Measurements from ENCODE around the gene ROBO2. TPM values are rescaled to one million over a fixed set of nuclear protein-coding genes. Genes with fewer than 3 reads are reported as not detected.
A peak's percentile ranks its signal among the peaks of the same experiment; 100 is the strongest.

ROBO2 gene, protein sequence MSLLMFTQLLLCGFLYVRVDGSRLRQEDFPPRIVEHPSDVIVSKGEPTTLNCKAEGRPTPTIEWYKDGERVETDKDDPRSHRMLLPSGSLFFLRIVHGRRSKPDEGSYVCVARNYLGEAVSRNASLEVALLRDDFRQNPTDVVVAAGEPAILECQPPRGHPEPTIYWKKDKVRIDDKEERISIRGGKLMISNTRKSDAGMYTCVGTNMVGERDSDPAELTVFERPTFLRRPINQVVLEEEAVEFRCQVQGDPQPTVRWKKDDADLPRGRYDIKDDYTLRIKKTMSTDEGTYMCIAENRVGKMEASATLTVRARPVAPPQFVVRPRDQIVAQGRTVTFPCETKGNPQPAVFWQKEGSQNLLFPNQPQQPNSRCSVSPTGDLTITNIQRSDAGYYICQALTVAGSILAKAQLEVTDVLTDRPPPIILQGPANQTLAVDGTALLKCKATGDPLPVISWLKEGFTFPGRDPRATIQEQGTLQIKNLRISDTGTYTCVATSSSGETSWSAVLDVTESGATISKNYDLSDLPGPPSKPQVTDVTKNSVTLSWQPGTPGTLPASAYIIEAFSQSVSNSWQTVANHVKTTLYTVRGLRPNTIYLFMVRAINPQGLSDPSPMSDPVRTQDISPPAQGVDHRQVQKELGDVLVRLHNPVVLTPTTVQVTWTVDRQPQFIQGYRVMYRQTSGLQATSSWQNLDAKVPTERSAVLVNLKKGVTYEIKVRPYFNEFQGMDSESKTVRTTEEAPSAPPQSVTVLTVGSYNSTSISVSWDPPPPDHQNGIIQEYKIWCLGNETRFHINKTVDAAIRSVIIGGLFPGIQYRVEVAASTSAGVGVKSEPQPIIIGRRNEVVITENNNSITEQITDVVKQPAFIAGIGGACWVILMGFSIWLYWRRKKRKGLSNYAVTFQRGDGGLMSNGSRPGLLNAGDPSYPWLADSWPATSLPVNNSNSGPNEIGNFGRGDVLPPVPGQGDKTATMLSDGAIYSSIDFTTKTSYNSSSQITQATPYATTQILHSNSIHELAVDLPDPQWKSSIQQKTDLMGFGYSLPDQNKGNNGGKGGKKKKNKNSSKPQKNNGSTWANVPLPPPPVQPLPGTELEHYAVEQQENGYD (N-terminal part only)
- 1 to 10 TPM; 4.7 to 8.4 (median 6.6) TPM for total RNA-seq

DNA sequence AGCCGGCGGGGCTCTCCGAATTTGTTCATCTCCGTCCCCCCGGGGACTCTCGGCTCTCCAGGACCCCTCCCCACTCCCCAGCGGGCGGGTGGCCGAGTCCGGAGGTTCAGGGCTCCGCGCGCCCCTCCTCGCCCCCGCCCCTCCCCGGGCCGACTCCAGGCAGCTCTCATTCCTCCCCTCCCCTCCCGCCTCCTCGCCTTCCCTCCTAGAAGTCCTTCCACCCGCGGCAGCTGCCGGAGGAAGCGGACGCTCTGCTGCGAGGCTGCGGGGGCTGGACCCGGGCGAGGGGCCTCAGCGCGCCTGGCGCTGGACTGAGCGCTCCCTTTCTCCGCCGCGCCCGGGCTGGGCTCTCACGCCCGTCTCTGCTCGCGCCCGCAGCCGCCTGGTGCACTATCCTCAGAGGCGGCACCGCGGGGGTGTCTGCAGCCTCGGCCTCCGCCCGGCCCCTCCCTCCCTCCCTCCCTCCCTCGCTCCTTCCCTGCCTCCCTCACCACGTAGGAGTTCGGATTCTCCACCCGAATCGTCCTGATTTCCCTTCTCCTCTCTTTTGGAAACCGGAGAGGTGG lies at the start of gene ROBO2:
ROBO2 (plus strand) TSS at position 494 of the 566 bp plus-strand sequence. CDS start 687 bp downstream, outside the sequence.
- DNase-seq: no peak
- Histone ChIP-seq H3K36me3 (no peaks in the 10 kb centered on the region), H3K27me3 (peaks cover 0 to 48% (median 2%) of the 10 kb centered on the region in 4 donors), H3K4me1 (peaks cover 3 to 55% (median 8%) of the 10 kb centered on the region in 3 donors), H3K4me3 (peak within 1 kb of the TSS; percentile 72 to 77 (median 74)), H3K27ac (peak within 1 kb of the TSS; percentile 59 to 88 (median 85)), H3K9me3 (no peaks in the 10 kb centered on the region)
- intact Hi-C loops (cut with DNase I): no loop called here
- peak in 2 of 4 donors; percentile 18 to 43 for TF ChIP-seq POLR2A (IDR thresholded peaks at IDR 0.05)
- TF ChIP-seq, protein P1, sequence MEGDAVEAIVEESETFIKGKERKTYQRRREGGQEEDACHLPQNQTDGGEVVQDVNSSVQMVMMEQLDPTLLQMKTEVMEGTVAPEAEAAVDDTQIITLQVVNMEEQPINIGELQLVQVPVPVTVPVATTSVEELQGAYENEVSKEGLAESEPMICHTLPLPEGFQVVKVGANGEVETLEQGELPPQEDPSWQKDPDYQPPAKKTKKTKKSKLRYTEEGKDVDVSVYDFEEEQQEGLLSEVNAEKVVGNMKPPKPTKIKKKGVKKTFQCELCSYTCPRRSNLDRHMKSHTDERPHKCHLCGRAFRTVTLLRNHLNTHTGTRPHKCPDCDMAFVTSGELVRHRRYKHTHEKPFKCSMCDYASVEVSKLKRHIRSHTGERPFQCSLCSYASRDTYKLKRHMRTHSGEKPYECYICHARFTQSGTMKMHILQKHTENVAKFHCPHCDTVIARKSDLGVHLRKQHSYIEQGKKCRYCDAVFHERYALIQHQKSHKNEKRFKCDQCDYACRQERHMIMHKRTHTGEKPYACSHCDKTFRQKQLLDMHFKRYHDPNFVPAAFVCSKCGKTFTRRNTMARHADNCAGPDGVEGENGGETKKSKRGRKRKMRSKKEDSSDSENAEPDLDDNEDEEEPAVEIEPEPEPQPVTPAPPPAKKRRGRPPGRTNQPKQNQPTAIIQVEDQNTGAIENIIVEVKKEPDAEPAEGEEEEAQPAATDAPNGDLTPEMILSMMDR (IDR thresholded peaks at IDR 0.05): no peak
- WGBS, 2 donors: 1 to 5% methylated on average over 12 to 14 of the region's 54 CpGs

DNA sequence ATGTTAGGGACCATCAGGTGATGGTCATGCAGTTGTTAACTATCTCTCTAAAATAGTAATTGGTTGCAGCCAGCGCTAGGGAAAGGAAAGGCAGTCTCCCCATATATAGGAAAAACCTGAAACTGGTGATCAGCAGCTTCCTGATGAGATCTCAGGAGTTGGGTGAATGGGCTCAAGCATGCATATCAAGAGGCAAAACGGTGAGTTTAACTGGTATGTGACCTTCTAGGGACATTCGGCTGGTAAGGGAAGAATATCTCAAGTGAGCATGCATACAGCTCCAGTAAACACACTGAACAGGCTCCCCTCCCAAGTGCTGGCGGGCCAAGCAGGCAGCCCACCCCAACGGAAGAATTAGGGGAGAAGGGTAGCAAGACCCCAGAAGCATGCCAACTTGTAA lies 49.3 kb upstream of the ROBO2 start:
- Histone ChIP-seq H3K27ac (no peak overlapping the region), H3K27me3 (no peaks in the 10 kb centered on the region), H3K36me3 (no peaks in the 10 kb centered on the region), H3K4me3 (no peak overlapping the region), H3K4me1 (peaks cover 0 to 5% (median 0%) of the 10 kb centered on the region in 3 donors), H3K9me3 (no peaks in the 10 kb centered on the region)
- 80 to 82% methylated on average over 5 of the region's 5 CpGs for WGBS, 2 donors
- no peak for DNase-seq
- TF ChIP-seq, protein P1 (IDR thresholded peaks at IDR 0.05): no peak
- no peak for TF ChIP-seq POLR2A (IDR thresholded peaks at IDR 0.05)
- intact Hi-C loops (cut with DNase I): no loop called here

DNA sequence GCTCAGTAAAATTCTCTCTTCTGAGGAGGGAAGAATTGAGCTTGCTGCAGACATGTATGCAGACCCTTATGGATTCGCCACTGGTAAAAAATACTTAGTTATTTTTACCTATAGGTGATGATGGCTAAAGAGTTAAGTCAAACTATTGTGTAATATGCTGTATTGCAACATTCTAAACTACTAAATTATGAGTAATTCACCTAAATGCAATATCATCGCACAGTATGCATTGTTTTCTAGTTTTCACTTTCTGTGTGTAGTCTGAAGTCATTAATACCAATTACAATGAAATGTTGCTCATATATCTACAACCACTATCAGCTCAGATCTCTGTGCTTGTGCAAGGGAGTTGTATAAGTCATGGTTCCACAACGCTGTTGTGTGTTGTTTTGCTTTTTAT lies 48.7 kb upstream of the ROBO2 start:
- H3K4me3 ChIP-seq: no peak overlapping the region
- peaks cover 0 to 5% (median 0%) of the 10 kb centered on the region in 3 donors for H3K4me1 ChIP-seq
- H3K27ac ChIP-seq: no peak overlapping the region
- no peak for DNase-seq
- H3K36me3 ChIP-seq: no peaks in the 10 kb centered on the region
- WGBS, 2 donors: 52 to 58% methylated on average over 3 of the region's 3 CpGs
- intact Hi-C loops (cut with DNase I): no loop called here
- no peaks in the 10 kb centered on the region for H3K27me3 ChIP-seq
- TF ChIP-seq POLR2A (IDR thresholded peaks at IDR 0.05): no peak
- TF ChIP-seq, protein P1 (IDR thresholded peaks at IDR 0.05): no peak
- no peaks in the 10 kb centered on the region for H3K9me3 ChIP-seq

GRCh38 chr3:76997733-76998132 lies 42.2 kb upstream of the ROBO2 start:
- peak overlapping the region in 3 of 4 donors; percentile 44 to 71 (median 67) for H3K27ac ChIP-seq
- WGBS, 2 donors: 30 to 53% methylated on average over 2 of the region's 2 CpGs

More at GRCh38 chr3:76997733-76998132, 42.2 kb upstream of the ROBO2 start:
- Histone ChIP-seq H3K4me1 (peaks cover 0 to 34% (median 4%) of the 10 kb centered on the region in 3 donors), H3K27me3 (no peaks in the 10 kb centered on the region), H3K4me3 (no peak overlapping the region), H3K9me3 (no peaks in the 10 kb centered on the region), H3K36me3 (no peaks in the 10 kb centered on the region)
- intact Hi-C loops (cut with DNase I): no loop called here
- DNase-seq: no peak
- no peak for TF ChIP-seq POLR2A (IDR thresholded peaks at IDR 0.05)
- TF ChIP-seq, protein P1 (IDR thresholded peaks at IDR 0.05): no peak

Data from esophagus squamous epithelium (tissue), 5 donors.